T-helper 1 cell treated with Interleukin-12 subunit alpha and Interleukin-12 subunit beta and Interleukin-4 antibody, amounts not matched to agents 30 ng/mL and 1 ng/mL, for 36 hours (primary cell): ENCODE results near the gene NEK9. TPM values are rescaled to one million over a fixed set of nuclear protein-coding genes. Genes with fewer than 3 reads are reported as not detected.

Experiments
- intact Hi-C: fragments of 100-400 bp; cut with micrococcal nuclease; formaldehyde crosslinking; loops from one replicate; pipeline ENCODE4 v1.15.1; 2024
- total RNA-seq: library from RNA; stranded (reverse); gene quantifications from 2 replicates; pipeline ENCODE4 v1.2.3, GENCODE V29; 2022

The NEK9 gene
- total RNA-seq, 1 donor from 2014 or later: 83.5 TPM

DNA sequence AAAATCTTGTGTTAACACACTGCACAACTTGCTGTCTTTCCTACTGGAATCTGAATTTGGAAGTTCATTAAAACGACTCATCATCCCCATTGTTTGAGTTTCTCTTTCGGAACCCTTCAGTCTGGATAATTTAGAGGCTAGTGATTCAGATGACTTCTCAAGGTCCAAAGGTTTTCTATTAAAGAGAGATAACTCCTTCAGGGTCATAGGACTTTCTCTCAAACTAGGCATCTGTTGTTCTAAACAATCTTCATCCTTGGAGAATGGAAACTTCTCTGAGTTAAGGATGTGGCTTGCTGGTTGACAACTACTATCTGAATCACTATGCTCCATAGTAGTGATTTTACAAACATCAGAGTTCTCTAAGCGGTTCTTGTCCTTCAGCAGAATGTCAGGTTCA, 79.9 kb downstream of the NEK9 start:
- intact Hi-C loops: loop anchor here (5.0 kb wide), 1 partner anchor 105 kb away; no protein-coding TSS in a partner anchor

DNA sequence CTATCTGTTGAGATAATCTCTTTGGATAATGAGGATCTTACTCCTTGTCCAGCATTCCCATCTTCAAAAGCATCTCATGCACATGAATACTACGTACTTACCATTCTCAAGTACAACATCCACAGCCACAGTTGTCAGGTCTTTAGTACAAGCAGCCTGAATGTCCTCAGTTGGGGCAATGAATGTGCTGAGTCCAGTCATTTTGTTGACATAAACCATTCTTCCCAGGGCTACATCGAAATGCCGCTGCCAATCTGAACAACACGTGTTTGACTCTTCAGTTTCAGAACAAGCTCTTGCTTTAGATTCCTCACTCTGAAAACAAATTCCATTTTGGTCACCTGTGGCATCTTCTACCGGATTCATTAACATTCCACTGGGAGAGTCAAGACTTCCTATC, 80.6 kb downstream of the NEK9 start:
- intact Hi-C loops: loop anchor here (5.0 kb wide), 1 partner anchor 104 kb away; no protein-coding TSS in a partner anchor

- intact Hi-C loops: loop anchor here (5.0 kb wide), 1 partner anchor 102 kb away; no protein-coding TSS in a partner anchor
These were observed 82.1 kb downstream of the NEK9 start for GRCh38 chr14:75044752-75045151.

DNA sequence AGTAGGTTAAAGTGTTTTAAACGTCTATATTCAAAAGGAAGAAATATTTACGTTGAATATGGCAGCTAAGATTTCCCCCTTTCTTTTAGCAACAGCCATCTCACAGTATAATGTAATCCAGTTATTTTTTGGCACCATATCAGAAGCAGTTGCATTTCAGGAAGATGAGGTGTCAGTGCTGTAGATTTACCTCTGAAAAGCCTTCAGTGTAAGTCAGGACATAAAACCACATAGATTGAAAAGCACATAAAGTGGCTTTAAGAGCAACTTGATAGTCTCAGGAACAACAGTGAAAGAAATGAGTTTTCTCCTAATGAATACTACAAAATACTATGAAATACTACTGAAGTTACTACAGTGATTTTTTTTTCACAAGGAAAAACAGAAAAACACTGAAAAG, 82.5 kb downstream of the NEK9 start:
- intact Hi-C loops: no loop called here

DNA sequence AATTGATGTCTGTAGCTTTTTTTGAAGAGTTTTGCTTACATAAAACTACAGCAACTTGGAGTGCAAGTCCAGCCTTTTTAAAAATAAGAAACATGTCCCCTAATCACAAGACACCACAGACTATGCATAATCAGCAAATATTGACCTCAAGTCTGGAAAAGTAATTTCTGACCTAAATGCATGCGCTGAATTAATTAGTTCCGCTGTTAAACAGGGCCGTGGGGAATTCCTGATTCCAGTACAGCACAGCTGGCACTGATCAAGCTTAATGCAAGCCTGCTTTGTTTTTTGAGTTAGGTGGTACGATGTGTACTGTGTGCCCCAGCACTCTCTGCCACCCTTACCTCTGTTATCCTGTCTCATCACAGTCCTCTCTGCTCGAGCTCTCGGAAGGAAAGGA, 84.8 kb downstream of the NEK9 start:
- intact Hi-C loops: no loop called here

GRCh38 chr14:75041613-75042012, 85.2 kb downstream of the NEK9 start:
- intact Hi-C loops: no loop called here

GRCh38 chr14:75040959-75041358, 85.9 kb downstream of the NEK9 start:
- intact Hi-C loops: no loop called here

DNA sequence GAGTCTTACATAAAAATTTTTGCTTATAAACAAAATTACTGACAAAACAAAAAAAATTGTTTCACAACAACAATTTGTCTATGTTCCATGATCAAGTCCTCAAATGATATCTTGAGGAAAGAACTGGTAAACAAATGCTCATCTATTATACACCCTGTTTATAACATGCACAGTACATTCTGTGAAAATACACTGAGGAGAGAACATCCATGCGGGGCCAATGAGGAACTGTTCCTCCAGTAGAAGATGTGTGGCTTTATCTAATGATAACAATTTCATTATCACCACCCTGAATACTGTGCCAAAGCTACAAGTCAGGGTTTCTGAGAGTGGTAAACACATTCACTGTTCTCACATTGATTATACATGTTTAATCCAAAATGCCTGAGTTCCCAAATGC, 86.3 kb downstream of the NEK9 start:
- intact Hi-C loops: no loop called here

- intact Hi-C loops: no loop called here
These were observed 93.9 kb downstream of the NEK9 start for GRCh38 chr14:75032939-75033338.

GRCh38 chr14:75030147-75030546, 96.7 kb downstream of the NEK9 start:
- intact Hi-C loops: no loop called here

Other genes starting within 250 kb of the NEK9 start
- gene DLST, start 245.1 kb downstream of the NEK9 start, total RNA-seq: 87.6 and 95.8 TPM in 2 replicates
- 5.7 and 5.9 TPM in 2 replicates for gene RPS6KL1, start 203.8 kb downstream of the NEK9 start, total RNA-seq
- gene PGF, start 171.5 kb downstream of the NEK9 start, total RNA-seq: 0.20 and 0.29 TPM in 2 replicates
- 45.0 and 50.6 TPM in 2 replicates for gene EIF2B2, start 124.1 kb downstream of the NEK9 start, total RNA-seq
- 18.3 and 20.2 TPM in 2 replicates for gene MLH3, start 75.6 kb downstream of the NEK9 start, total RNA-seq
- 34.4 and 35.0 TPM in 2 replicates for gene ACYP1, start 63.0 kb downstream of the NEK9 start, total RNA-seq
- gene ZC2HC1C, start 57.4 kb downstream of the NEK9 start, total RNA-seq: 0.98 and 1.3 TPM in 2 replicates
- gene TMED10, start 49.6 kb upstream of the NEK9 start, total RNA-seq: 238 and 244 TPM in 2 replicates
- 12.7 and 15.5 TPM in 2 replicates for gene FOS, start 151.8 kb upstream of the NEK9 start, total RNA-seq